DND-41 (cell line): ENCODE data around the gene AUTS2.

ENCODE experiments used
- ATAC-seq: fragments of 200-7000 bp; cut with Tn5 transposase; 3 replicates; pipeline ENCODE4 v1.9.1; 2021; ENCODE audit warnings: low read depth; ENCODE audit not compliant: insufficient read depth
- DNase-seq: peaks from one replicate; pipeline ENCODE4 v3.0.0-alpha.2; 2020
- H2AFZ ChIP-seq: 2 replicates; pipeline ENCODE4 v1.6.0; 2012; ENCODE audit warnings: low read depth, low read length
- H3K27ac ChIP-seq: 2 replicates; pipeline ENCODE4 v1.5.1; 2012; ENCODE audit warnings: low read length, inconsistent platforms
- H3K27me3 ChIP-seq: fragments of 200-600 bp; sonication (generic); 2 replicates; pipeline ENCODE4 v1.6.0; 2012; ENCODE audit warnings: low read length, mild to moderate bottlenecking, inconsistent platforms; ENCODE audit not compliant: insufficient read depth, poor library complexity
- H3K36me3 ChIP-seq: 2 replicates; pipeline ENCODE4 v1.5.1; 2012; ENCODE audit warnings: low read length, inconsistent platforms; ENCODE audit not compliant: insufficient read depth
- H3K4me1 ChIP-seq: 2 replicates; pipeline ENCODE4 v1.5.1; 2012; ENCODE audit warnings: mild to moderate bottlenecking, low read length; ENCODE audit not compliant: insufficient read depth
- H3K4me2 ChIP-seq: 2 replicates; pipeline ENCODE4 v1.6.0; 2012; ENCODE audit warnings: mild to moderate bottlenecking, moderate library complexity, low read length, inconsistent platforms; ENCODE audit not compliant: insufficient read depth
- H3K4me3 ChIP-seq, 2 experiments: fragments of 200-600 bp in 1 of 2; shearing (Covaris generic) in 1 of 2; 2 replicates each; pipeline ENCODE4 v1.5.1; 2012 to 2016; ENCODE audit warnings: inconsistent platforms in 2 of 2, low read length in 2 of 2, mild to moderate bottlenecking in 2 of 2, low read depth in 1 of 2, moderate library complexity in 1 of 2
- H3K79me2 ChIP-seq: 2 replicates; pipeline ENCODE4 v1.6.0; 2012; ENCODE audit warnings: low read length, inconsistent platforms; ENCODE audit not compliant: insufficient read depth
- H3K9ac ChIP-seq: 2 replicates; pipeline ENCODE4 v1.6.0; 2012; ENCODE audit warnings: low read depth, mild to moderate bottlenecking, inconsistent platforms, low read length, moderate library complexity
- H3K9me3 ChIP-seq: 2 replicates; pipeline ENCODE4 v1.5.1; 2012; ENCODE audit warnings: low read length, moderate library complexity, mild to moderate bottlenecking, inconsistent platforms; ENCODE audit not compliant: insufficient read depth, severe bottlenecking
- H4K20me1 ChIP-seq: 2 replicates; pipeline ENCODE4 v1.6.0; 2012; ENCODE audit warnings: low read length; ENCODE audit not compliant: insufficient read depth
- EZH2 ChIP-seq: IDR thresholded peaks from 3 replicates; pipeline ENCODE4 v1.6.1; 2012; ENCODE audit warnings: borderline replicate concordance, low read depth, mild to moderate bottlenecking, moderate library complexity, low read length, inconsistent platforms; ENCODE audit not compliant: severe bottlenecking
- TF ChIP-seq, protein P1 (sequence below): IDR thresholded peaks from 2 replicates; pipeline ENCODE4 v1.5.1; 2012; ENCODE audit warnings: borderline replicate concordance, low read length, moderate library complexity, mild to moderate bottlenecking; ENCODE audit not compliant: poor library complexity, severe bottlenecking; ENCODE audit errors: extremely low read depth

Gene AUTS2

DNA sequence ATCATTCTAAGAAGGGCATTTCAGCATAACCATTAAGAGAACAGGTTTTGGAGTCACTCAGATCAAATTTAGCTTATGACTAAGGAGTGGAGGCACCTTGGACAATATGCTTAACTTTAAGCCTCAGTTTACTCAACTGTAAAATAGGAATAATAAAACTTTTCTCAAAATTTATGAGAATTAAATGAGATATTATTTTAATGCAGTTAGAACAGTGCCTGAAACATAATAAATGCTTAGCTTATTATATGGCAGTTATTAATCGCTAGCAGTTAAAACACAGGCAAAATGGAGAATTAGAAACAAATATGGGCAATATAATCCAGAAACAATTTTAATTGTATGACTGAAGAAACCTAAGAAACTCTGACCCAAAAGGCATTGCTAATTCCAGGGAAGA lies 2.9 kb upstream of the AUTS2 start:
- H3K36me3 ChIP-seq, result no peaks in the 10 kb centered on the region
- ATAC-seq (no peak), DNase-seq (no peak)
- H3K27ac ChIP-seq, result no peak overlapping the region
- TF ChIP-seq, protein P1, sequence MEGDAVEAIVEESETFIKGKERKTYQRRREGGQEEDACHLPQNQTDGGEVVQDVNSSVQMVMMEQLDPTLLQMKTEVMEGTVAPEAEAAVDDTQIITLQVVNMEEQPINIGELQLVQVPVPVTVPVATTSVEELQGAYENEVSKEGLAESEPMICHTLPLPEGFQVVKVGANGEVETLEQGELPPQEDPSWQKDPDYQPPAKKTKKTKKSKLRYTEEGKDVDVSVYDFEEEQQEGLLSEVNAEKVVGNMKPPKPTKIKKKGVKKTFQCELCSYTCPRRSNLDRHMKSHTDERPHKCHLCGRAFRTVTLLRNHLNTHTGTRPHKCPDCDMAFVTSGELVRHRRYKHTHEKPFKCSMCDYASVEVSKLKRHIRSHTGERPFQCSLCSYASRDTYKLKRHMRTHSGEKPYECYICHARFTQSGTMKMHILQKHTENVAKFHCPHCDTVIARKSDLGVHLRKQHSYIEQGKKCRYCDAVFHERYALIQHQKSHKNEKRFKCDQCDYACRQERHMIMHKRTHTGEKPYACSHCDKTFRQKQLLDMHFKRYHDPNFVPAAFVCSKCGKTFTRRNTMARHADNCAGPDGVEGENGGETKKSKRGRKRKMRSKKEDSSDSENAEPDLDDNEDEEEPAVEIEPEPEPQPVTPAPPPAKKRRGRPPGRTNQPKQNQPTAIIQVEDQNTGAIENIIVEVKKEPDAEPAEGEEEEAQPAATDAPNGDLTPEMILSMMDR, result no peak
- no peak for TF ChIP-seq EZH2
- peaks cover 8% of the 10 kb centered on the region; the same call in 1 of the 2 replicates for H4K20me1 ChIP-seq
- H3K79me2 ChIP-seq, result peaks cover 18% of the 10 kb centered on the region
- no peak overlapping the region for H3K9ac ChIP-seq
- peaks cover 18% of the 10 kb centered on the region for H3K4me1 ChIP-seq
- peaks cover 9% of the 10 kb centered on the region for H3K9me3 ChIP-seq
- no peak overlapping the region for H3K4me3 ChIP-seq
- H3K4me2 ChIP-seq, result no peak overlapping the region
- no peak overlapping the region for H2AFZ ChIP-seq
- H3K27me3 ChIP-seq, result no peaks in the 10 kb centered on the region

DNA sequence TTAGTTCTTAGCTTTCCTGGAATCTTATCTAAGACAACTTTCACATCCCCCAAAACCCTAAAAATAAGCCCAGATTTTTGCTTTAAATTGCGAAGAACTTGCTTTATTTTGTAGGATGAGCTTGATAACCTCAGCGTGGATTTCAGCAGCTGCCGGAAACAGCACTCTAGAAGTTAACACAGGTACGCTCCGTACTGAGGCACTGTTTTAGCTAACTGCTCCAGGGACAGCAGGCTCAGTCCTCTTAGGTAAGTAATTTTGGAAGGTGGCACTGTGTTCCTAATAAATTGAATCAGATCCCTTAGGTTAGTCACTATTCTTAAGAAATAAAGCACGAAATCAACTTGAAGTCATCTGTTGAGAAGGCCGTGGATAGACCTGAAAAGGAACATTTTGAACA lies 2.2 kb upstream of the AUTS2 start:
- peaks cover 24% of the 10 kb centered on the region for H3K4me1 ChIP-seq
- no peaks in the 10 kb centered on the region for H3K36me3 ChIP-seq
- H3K27me3 ChIP-seq, result no peaks in the 10 kb centered on the region
- peaks cover 15% of the 10 kb centered on the region for H4K20me1 ChIP-seq
- H3K4me3 ChIP-seq, result no peak overlapping the region
- no peak for TF ChIP-seq EZH2
- TF ChIP-seq, protein P1, result no peak
- H3K9ac ChIP-seq, result no peak overlapping the region
- DNase-seq (no peak), ATAC-seq (no peak)
- peaks cover 4% of the 10 kb centered on the region for H3K9me3 ChIP-seq
- peaks cover 24% of the 10 kb centered on the region for H3K79me2 ChIP-seq
- no peak overlapping the region for H3K4me2 ChIP-seq
- H2AFZ ChIP-seq, result no peak overlapping the region
- H3K27ac ChIP-seq, result no peak overlapping the region

DNA sequence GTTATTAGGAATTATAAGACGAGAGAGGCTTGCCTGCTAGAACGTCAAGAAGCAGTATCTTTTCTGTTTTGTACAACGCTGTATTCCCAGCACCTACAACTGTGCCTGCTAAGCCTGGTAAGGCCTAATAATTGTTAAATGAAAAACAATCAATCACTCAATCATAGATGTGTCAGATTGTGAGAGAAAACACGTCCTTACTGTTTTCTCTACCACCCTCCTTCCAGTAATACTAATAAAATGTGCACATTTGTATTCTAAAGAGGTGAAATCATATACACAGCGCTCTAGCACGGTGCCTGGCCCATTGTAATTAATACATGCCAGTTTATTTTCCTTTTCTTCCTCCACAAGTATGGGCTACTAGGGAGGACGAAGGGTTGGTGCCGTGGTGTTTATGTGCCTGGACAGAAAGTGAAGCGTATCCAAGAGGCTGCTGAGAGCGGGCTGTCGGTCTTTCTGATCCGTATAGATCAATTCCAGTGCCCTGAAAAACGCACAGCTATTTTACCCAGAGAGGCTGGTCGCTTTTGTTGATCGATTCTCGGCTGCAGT lies 1.5 kb upstream of the AUTS2 start:
- H3K27me3 ChIP-seq, result no peaks in the 10 kb centered on the region
- TF ChIP-seq, protein P1, result no peak
- no peak for TF ChIP-seq EZH2
- H3K4me3 ChIP-seq, result peak overlapping the region in 1 of 2 experiments; percentile 82; a peak in 3 of 4 replicates
- no peaks in the 10 kb centered on the region for H3K36me3 ChIP-seq
- H3K27ac ChIP-seq, result peak overlapping the region; percentile 92; the same call in 1 of the 2 replicates
- no peak for ATAC-seq
- peaks cover 32% of the 10 kb centered on the region for H3K79me2 ChIP-seq
- H3K4me2 ChIP-seq, result peak overlapping the region; percentile 92
- no peak for DNase-seq
- H3K9me3 ChIP-seq, result no peaks in the 10 kb centered on the region
- H2AFZ ChIP-seq, result peak overlapping the region; percentile 95
- peak overlapping the region; percentile 95 for H3K9ac ChIP-seq
- peaks cover 22% of the 10 kb centered on the region for H4K20me1 ChIP-seq
- peaks cover 32% of the 10 kb centered on the region for H3K4me1 ChIP-seq
